HepG2 (cell line): ENCODE data around the gene MAPK1. TPM values are rescaled to one million over a fixed set of nuclear protein-coding genes. Genes with fewer than 3 reads are reported as not detected.

Experiments
- AHDC1 ChIP-seq: sonication (generic); formaldehyde crosslinking; IDR thresholded peaks from 2 replicates; pipeline ENCODE4 v1.5.1; 2020; ENCODE audit warnings: mild to moderate bottlenecking, missing genetic modification reagents, borderline replicate concordance
- CERS6 ChIP-seq: sonication (generic); formaldehyde crosslinking; IDR thresholded peaks from 2 replicates; pipeline ENCODE4 v1.5.0; 2020; ENCODE audit warnings: missing genetic modification reagents
- PCBP2 ChIP-seq: fragments of 200-400 bp; formaldehyde crosslinking; optimal IDR thresholded peaks from 2 replicates; pipeline ENCODE3; 2018; ENCODE audit warnings: low read length, low read depth; ENCODE audit not compliant: poor library complexity, severe bottlenecking
- SATB2 ChIP-seq: sonication (generic); formaldehyde crosslinking; IDR thresholded peaks from 2 replicates; pipeline ENCODE4 v1.5.0; 2020; ENCODE audit warnings: missing genetic modification reagents
- ZHX2 ChIP-seq, 2 experiments: sonication (generic) in 1 of 2; formaldehyde crosslinking in 1 of 2; IDR thresholded peaks; 2 replicates each; pipeline versions ENCODE4 v1.6.1 to v1.9.0; 2014 to 2022; ENCODE audit warnings: antibody characterized with exemption in 1 of 2, borderline replicate concordance in 1 of 2, inconsistent platforms in 1 of 2, low read depth in 1 of 2, missing genetic modification reagents in 1 of 2
- ZNF563 ChIP-seq: sonication (generic); formaldehyde crosslinking; IDR thresholded peaks from 2 replicates; pipeline ENCODE4 v1.8.0; 2022; ENCODE audit warnings: mild to moderate bottlenecking, moderate library complexity, missing genetic modification reagents
- ZSCAN5A ChIP-seq: sonication (generic); formaldehyde crosslinking; IDR thresholded peaks from 2 replicates; pipeline ENCODE4 v1.8.0; 2022; ENCODE audit warnings: mild to moderate bottlenecking, missing genetic modification reagents, borderline replicate concordance
- polyA plus RNA-seq, 8 experiments: library from polyadenylated mRNA; depleted of rRNA in 3 of 8; stranded (reverse) in 7 of 8; unstranded in 1 of 8; fragments of >200 nt; fragmentation: Illumina TruSeq in 4 of 8; extraction: Trizol in 4 of 8; gene quantifications; 2 replicates each; pipeline versions ENCODE4 v1.2.1 to v1.2.3, GENCODE V29; 2011 to 2016; ENCODE audit warnings: low read depth in 4 of 8, missing spikeins in 1 of 8, mixed read lengths in 1 of 8; ENCODE audit not compliant: insufficient read depth in 1 of 8
- total RNA-seq, 5 experiments: library from RNA; depleted of rRNA; stranded (reverse); fragments of >200 nt; fragmentation: Illumina TruSeq; extraction: Trizol; gene quantifications; 2 replicates each; pipeline ENCODE4 v1.2.3, GENCODE V29; 2016; ENCODE audit warnings: low read depth in 1 of 5
- TF ChIP-seq, protein P1 (sequence below): sonication (generic); formaldehyde crosslinking; IDR thresholded peaks from 2 replicates; pipeline ENCODE4 v1.4.0; 2020; ENCODE audit warnings: missing genetic modification reagents, mild to moderate bottlenecking, borderline replicate concordance

The MAPK1 gene
- total and polyA plus RNA-seq, 2 of the 13 experiments (the other 11 are each of a cell fraction or from before 2014, with no cell fraction given), result 107 to 114 TPM

DNA sequence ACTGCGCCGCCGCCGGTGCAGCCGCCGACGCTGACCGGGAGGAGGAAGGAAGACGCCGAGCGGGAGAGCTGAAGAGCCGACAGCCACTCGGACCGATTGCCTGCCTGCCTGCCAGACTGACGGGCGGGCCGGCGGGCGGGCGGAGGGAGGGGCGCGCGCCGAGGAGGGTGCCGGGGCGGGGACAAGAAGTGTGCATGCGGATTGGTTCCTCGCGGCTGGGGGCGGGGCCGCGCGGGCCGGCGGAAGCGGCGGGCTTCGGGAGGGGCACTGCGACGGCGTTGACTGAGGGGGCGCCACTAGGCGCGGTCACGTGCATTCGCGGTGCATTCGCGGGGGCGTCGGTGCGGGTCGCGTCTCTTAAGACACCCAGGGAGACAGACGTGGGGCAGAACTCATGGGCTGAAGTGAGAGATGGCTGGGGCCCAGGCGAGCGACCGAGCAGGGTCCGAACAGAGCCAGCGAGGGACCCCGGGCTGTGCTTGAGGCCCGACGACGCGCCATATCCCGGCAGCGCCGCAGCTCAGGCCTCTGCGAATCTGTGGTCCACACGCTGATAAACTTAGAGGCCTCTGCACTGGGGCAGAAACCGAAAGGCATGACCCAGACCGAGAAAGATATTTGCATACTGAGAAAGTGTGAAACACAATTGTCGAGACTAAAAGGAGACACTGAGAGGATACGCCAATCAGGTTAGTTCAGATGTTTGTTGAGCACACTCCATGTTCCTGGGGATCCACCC, at the start of gene MAPK1 (continued):
- TF ChIP-seq, protein P1, sequence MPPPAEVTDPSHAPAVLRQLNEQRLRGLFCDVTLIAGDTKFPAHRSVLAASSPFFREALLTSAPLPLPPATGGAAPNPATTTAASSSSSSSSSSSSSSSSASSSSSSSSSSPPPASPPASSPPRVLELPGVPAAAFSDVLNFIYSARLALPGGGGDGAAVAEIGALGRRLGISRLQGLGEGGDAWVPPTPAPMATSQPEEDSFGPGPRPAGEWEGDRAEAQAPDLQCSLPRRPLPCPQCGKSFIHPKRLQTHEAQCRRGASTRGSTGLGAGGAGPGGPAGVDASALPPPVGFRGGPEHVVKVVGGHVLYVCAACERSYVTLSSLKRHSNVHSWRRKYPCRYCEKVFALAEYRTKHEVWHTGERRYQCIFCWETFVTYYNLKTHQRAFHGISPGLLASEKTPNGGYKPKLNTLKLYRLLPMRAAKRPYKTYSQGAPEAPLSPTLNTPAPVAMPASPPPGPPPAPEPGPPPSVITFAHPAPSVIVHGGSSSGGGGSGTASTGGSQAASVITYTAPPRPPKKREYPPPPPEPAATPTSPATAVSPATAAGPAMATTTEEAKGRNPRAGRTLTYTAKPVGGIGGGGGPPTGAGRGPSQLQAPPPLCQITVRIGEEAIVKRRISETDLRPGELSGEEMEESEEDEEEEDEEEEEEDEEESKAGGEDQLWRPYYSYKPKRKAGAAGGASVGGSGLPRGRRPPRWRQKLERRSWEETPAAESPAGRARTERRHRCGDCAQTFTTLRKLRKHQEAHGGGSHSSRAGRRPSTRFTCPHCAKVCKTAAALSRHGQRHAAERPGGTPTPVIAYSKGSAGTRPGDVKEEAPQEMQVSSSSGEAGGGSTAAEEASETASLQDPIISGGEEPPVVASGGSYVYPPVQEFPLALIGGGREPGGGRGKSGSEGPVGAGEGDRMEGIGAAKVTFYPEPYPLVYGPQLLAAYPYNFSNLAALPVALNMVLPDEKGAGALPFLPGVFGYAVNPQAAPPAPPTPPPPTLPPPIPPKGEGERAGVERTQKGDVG (CRISPR knock-in tag), result no peak
- TF ChIP-seq CERS6 (CRISPR knock-in tag) (no peak), ZHX2 (IDR thresholded peaks at IDR 0.05; ENCODE audit: low read depth) (no peak), ZHX2 (CRISPR knock-in tag; IDR thresholded peaks at IDR 0.05; ENCODE audit: borderline replicate concordance) (no peak), ZSCAN5A (CRISPR knock-in tag) (no peak), ZNF563 (CRISPR knock-in tag) (no peak; the same call in 1 of the 2 replicates), AHDC1 (no peak), SATB2 (CRISPR knock-in tag) (0 out of 2 replicates have a peak, but pooled peaks have one; percentile 33), PCBP2 (no peak)
